ENCODE measurements around the gene CELF2. TPM values are rescaled to one million over a fixed set of nuclear protein-coding genes. Genes with fewer than 3 reads are reported as not detected.

The CELF2 gene
- total RNA-seq, 1 donor from 2014 or later = 94.9 TPM

DNA sequence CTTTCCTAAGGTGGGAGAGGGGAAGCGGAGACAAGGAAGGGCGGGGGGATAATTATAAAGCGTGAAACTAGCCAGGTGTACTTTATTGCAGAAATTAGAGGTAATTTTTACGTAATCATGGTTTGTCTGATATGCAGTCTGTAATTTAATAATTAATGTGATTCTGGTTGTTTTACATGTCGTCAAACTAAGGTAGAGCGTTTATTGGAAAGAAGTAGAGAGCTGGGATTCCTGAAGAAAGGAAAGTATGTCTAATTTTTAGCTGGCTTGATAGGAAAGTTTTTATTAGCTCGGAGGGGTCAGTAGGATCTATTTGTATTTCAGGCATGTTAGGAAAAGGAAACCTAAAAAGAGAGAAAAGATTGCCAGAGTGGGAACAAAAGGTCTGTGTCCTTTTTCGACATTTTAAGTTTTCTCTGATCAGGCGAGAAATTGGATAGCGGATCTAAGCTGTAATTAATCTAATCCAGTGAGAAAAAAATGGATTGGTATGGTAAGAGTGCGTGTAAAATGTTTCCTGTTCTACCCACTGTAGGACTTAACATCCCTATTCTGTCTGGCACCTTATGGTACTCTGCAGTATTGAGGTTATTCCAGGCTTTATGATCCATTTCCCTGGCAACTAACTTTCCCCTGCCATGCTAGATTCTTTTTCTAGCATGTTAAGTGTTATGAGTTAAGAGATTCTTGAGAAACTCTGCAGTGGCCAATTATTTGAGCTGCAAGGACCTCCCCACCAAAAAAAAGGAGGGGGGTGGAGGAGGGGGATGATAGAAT lies 1.4 kb downstream of the CELF2 start:
- intact Hi-C loops (cut with DNase I) = no loop called here
- DNase-seq (ENCODE audit: low spot score) = no peak
- ATAC-seq = peak; percentile 8

DNA sequence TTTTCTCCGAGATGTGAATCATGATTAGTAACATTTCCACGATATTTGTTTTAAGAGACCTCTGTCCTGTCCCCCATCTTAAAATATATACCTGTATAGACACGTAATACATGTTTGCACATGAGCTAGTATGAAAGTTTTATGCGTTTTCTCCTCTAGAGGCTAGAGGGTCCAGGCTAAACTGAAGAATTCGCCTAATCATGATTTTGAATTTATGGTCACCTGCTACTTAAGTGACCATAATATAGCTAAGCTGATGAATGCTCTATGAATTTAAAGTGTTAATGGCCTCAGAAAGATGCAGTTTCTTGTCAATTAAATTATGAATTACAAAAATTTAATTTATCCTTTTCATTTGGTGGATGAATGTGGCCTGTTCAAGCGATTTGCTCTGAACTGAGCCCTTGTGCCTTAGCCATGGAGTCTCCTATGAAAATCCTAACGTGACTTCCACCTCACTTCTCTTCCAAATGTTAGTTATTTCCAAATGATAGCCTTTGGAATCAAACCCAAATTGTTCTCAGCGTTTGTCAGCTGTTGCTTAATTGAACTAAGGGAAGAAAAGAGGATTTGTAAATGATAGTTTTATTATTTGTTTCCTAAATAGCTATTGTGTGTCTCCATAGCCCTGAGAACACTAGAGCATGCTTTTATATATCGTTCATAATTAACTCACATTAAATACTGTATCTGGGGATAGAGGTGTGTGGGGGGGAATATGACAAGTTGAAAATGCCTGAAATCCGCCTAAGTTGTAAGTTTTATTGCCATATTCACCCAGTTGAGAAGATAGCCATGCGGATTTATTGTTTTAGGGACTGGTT lies 2.3 kb downstream of the CELF2 start:
- intact Hi-C loops (cut with DNase I) = no loop called here
- DNase-seq (ENCODE audit: low spot score) (no peak), ATAC-seq (no peak)

DNA sequence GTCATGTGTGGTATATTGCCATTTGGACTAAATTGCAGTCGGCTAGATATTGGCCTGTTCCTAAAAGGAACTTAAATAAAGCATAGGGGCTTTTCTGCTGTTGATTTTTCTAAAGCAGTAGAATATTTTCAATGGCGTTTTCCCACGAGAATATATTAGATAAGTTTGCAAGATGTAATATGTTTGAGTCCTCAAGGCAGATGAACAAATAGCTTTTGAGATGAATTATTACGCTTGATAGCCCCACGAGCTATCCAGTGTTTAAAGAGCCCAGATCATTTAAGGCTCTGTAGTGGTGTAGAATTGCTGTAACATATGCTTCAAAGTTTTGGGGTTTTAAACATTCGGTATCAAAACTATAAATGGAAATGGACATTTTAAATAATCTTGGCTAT lies 2.9 kb downstream of the CELF2 start:
- no peak for DNase-seq (ENCODE audit: low spot score)
- no peak for ATAC-seq
- intact Hi-C loops (cut with DNase I) = no loop called here

DNA sequence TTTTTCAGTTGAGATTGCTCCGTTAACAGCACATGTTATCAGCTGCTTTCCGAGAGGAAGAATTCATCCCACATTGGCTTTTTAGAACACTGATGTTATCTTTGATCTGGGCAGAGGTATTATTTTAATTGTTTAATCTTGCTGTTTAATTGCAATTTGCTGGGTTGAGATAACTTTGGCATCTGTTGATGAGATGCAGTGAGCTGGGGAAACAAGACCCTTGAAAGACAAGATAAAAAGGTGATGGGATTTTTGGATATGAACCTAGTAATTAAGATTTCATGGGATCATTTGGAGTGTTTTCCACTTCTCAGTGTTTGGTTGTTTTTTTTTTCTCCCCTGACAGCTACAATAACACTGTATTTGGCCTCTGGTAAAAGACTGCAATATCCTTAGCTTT lies 4.5 kb downstream of the CELF2 start:
- DNase-seq (ENCODE audit: low spot score) (no peak), ATAC-seq (no peak)
- intact Hi-C loops (cut with DNase I) = no loop called here

DNA sequence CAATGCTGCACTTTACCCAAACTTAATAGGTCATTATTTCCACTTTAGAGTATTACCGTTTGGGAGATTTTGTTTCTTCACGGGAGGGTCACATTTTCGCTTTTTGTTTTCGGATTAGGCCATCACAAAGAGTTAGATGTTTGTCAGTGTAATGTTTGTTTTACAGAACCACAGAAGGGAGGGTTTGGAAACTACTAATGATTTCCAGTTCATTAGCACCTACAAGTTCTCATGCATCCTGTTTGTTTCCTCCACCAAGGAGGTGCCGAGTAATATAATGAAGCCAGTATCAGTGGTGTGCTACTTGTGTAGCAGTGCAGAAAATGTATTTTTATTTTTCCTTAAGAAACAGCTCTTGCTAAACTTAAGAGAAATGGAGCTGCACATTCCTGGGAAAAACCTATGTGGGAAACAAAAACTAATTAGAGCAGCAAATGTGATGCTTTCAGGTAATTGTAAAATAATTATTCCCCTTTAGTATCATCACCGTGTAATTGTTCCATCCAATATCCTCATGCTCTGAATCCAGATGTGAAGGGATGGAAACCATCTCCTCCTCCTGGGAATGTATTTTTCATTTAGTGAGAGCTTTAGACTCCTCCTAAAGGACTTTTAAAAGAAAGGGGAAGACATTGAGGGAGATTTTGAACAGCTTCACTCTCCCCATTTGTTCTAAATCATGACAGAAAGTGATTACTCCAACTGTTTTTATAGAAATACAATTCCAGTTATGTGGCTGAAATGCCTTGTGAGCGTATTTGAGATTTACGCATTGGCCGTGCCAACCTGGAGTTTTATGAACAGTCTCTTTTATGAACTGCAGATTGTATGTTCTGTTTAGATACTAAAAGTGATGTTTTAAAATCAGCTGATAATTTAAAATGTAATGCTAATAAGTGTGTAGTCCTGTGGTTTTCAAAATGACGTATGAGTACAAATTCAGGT lies 5.6 kb downstream of the CELF2 start:
- ATAC-seq = no peak
- no peak for DNase-seq (ENCODE audit: low spot score)
- intact Hi-C loops (cut with DNase I) = no loop called here

DNA sequence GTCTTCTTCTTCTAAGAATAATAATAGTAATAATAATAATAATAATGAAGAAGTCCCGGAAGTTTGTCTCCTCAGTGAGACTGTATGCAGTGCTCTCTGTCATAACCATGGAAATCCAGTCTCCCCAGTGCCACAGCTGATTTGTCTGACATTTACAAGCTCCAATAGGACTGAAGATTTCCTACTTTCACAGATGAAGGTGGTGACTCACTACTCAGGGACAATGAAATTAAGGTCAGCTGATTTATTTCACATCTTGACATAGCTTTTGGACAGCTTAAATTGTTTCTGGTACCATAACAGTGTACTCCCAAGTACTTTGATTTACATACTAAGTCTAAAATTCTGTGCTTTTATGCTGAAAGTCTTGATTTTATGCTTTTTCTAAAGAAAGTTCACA lies 6.9 kb downstream of the CELF2 start:
- intact Hi-C loops (cut with DNase I) = no loop called here
- peak; percentile 77 for ATAC-seq

GRCh38 chr10:11025978-11026377 lies 8.3 kb downstream of the CELF2 start:
- intact Hi-C loops (cut with DNase I) = no loop called here
- no peak for DNase-seq (ENCODE audit: low spot score)
- no peak for ATAC-seq

More for the DNA sequence above, 6.9 kb downstream of the CELF2 start:
- no peak for DNase-seq (ENCODE audit: low spot score)

DNA sequence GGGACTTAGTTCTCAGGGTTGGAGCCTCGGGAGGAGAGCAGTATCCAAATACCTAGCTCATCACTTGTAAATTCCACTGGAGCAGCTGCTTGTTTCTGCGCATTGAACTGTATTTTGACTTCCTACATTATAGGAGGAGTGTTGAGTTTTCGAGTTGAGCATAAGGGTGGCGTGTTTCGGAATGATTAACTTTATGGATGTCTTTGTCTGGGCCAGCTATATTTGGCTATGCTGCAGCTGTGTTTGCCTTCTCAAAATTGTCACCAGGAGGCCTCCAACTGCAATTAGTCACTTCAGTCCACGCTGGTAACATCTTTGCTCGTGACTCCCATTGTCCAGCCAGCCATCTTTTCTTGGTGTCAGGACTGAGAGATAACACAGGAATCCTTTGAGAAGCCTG lies 9.1 kb downstream of the CELF2 start:
- intact Hi-C loops (cut with DNase I) = no loop called here
- DNase-seq (ENCODE audit: low spot score) (no peak), ATAC-seq (no peak)

GRCh38 chr10:11034762-11035161 lies 17.1 kb downstream of the CELF2 start:
- ATAC-seq (no peak), DNase-seq (ENCODE audit: low spot score) (no peak)
- intact Hi-C loops (cut with DNase I) = no loop called here

- intact Hi-C loops (cut with DNase I) = no loop called here
- DNase-seq (ENCODE audit: low spot score) (peak; percentile 71), ATAC-seq (peak; percentile 88)
These were observed 17.8 kb downstream of the CELF2 start for GRCh38 chr10:11035301-11035991.

- peak; percentile 88 for ATAC-seq
- peak; percentile 74 for DNase-seq (ENCODE audit: low spot score)
- intact Hi-C loops (cut with DNase I) = no loop called here
These were observed 18.8 kb downstream of the CELF2 start for GRCh38 chr10:11036424-11037011.

GRCh38 chr10:11037991-11038390 lies 20.3 kb downstream of the CELF2 start:
- ATAC-seq (no peak), DNase-seq (ENCODE audit: low spot score) (no peak)
- intact Hi-C loops (cut with DNase I) = no loop called here

DNA sequence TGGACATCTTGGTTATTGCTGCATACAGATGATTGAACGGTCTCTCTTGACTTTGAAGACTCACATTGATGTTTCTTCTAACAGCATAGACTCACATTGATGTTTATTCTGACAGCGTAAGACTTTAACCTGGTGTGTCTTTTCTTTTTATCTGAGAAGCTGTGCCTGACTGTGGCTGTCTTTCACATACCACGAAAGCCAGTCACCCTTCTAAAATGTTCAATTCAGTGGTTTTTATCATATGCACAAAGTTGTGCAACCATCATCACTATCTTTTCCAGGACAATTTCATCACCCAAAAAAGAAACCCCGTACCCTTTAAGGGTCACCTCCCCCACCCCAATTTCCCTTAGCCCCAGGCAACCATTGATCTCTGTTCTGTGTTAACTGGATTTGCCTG lies 24.7 kb downstream of the CELF2 start:
- intact Hi-C loops (cut with DNase I) = no loop called here
- DNase-seq (ENCODE audit: low spot score) (no peak), ATAC-seq (no peak)

GRCh38 chr10:11043039-11043438 lies 25.4 kb downstream of the CELF2 start:
- ATAC-seq (no peak), DNase-seq (ENCODE audit: low spot score) (no peak)
- intact Hi-C loops (cut with DNase I) = no loop called here

- intact Hi-C loops (cut with DNase I) = no loop called here
- ATAC-seq = no peak
- DNase-seq (ENCODE audit: low spot score) = no peak
These were observed 25.9 kb downstream of the CELF2 start for GRCh38 chr10:11043446-11044127.

GRCh38 chr10:11045487-11045886 lies 27.8 kb downstream of the CELF2 start:
- no peak for DNase-seq (ENCODE audit: low spot score)
- intact Hi-C loops (cut with DNase I) = no loop called here
- ATAC-seq = no peak

- DNase-seq (ENCODE audit: low spot score) = no peak
- peak; percentile 71 for ATAC-seq
- intact Hi-C loops (cut with DNase I) = no loop called here
These were observed 28.5 kb downstream of the CELF2 start for GRCh38 chr10:11045995-11046775.

All from sciatic nerve (tissue), 2 donors.